ENCODE data around the gene USP32.
"Not testable (repeated sequence)": the region's sequence is repeated elsewhere in the genome, so short reads cannot be mapped to it uniquely, and the experiment has no call there.

DNA sequence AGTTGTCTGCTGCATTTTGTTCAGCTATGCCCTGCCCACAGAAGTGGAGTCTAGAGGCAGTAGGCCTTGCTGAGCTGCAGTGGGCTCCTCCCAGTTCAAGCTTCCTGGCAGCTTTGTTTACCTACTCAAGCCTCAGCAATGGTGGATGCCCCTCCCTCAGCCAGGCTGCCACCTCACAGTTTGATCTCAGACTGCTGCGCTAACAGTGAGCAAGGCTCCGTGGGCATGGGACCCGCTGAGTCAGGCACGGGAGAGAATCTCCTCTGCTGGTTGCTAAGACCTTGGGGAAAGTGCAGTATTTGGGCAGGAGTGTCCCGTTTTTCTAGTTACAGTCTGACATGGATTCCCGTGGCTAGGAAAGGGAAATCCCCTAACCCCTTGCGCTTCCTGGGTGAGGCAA is 49.4 kb downstream of the USP32 start:
- TF ChIP-seq, protein P1, sequence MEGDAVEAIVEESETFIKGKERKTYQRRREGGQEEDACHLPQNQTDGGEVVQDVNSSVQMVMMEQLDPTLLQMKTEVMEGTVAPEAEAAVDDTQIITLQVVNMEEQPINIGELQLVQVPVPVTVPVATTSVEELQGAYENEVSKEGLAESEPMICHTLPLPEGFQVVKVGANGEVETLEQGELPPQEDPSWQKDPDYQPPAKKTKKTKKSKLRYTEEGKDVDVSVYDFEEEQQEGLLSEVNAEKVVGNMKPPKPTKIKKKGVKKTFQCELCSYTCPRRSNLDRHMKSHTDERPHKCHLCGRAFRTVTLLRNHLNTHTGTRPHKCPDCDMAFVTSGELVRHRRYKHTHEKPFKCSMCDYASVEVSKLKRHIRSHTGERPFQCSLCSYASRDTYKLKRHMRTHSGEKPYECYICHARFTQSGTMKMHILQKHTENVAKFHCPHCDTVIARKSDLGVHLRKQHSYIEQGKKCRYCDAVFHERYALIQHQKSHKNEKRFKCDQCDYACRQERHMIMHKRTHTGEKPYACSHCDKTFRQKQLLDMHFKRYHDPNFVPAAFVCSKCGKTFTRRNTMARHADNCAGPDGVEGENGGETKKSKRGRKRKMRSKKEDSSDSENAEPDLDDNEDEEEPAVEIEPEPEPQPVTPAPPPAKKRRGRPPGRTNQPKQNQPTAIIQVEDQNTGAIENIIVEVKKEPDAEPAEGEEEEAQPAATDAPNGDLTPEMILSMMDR (conservative IDR thresholded peaks at IDR 0.05; ENCODE audit: low read length), result not testable (repeated sequence)
- TF ChIP-seq EZH2phosphoT487 (IDR thresholded peaks at IDR 0.05; ENCODE audit: borderline replicate concordance), result not testable (repeated sequence)

Measured in Loucy (cell line).